ENCODE results near the gene S100A10.

S100A10 gene

DNA sequence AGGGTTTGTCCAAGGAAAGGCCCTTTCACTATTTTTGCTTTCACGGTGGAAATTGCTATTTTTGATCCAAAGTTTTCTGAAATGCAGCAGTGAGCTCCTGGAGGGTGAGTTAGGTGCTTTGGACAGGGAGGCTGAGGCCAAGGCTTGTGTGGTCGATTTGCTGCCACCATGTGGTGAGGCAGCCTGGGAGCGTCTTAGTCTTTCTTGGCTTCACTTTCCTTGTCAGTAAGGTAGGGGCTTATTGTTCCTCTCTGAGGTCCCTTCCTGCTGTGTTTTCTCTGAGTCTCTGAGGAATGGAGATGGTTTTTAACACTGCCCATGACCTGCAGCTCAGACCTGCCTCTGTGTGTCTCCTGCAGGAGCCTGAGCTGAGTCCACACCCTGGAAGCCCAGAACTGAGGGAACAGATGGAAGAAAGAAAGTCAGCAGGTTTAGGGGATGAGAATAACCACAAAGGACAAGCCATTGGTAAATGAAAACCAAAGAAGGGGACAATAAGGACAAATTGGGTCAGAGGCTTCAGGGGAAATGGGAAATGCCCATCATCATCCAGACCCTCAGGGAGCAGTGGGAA, 20.1 kb upstream of the S100A10 start:
- peak in 3 of 51 donors; percentile 2 to 6 (median 5) for DNase-seq

DNA sequence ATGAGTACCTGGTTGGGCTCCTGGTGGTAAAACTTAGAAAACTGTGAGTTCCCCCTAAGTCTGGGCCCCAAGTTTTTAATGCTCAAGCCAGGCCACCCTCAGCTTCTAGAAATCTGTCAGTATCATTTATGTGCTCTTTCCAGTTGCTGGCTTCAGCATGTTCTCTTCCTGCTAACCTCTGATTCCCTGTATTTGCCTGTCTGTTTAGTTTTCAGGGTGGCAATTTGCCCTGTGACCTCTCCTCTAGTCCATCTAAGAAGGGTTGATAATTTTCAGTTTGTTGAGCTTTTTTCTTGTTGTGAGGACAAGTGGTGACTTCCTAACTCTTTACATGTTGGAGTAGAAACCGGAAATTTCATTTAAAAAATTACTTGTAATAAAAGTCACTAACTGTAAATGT, 16.0 kb upstream of the S100A10 start:
- no peak for DNase-seq

DNA sequence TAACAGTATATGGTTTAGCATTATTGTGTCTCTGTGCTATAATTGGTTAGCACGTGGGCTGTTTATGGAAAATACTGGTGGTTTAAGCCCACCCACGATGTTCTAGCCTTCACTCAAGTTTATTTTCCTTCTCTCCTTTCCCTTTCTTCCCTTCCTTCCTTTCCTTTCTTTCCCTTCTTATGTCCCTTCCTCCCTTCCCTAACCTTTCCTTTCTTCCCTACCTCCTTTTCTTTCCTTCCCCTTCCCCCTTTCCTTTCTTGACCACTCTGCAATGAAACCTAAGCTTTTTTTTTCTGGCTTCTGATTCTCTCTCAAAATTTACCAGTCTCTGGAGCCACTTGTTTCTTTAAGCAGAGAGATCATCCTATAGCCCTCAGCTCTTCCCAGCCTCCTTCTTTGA, 13.4 kb upstream of the S100A10 start:
- DNase-seq = no peak

DNA sequence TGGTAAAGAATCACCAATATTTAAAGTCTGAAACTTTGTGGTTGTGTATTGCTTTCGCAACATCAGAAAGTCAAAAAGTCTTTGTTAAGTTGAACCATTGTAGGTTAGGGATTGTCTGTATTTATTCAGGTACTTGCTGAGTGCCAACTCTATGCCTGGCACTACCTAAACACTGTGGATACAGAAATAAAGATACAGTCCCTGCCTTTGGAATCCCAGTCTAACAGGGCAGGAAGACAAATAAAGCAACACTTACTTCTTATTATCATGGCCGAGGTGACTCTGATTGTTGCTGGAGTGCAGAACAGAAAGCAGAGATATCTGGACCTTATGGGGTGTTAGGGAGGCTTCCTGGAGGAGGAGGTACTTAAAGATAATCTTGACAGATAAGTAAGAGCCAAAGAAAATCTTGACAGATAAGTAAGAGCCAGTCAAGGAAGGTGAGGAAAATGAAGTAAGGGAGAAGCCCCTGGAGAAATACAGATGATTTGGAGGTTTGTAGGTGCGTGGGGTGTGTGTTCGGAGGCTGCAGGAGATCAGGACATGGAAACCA, 11.8 kb upstream of the S100A10 start:
- DNase-seq = no peak

DNA sequence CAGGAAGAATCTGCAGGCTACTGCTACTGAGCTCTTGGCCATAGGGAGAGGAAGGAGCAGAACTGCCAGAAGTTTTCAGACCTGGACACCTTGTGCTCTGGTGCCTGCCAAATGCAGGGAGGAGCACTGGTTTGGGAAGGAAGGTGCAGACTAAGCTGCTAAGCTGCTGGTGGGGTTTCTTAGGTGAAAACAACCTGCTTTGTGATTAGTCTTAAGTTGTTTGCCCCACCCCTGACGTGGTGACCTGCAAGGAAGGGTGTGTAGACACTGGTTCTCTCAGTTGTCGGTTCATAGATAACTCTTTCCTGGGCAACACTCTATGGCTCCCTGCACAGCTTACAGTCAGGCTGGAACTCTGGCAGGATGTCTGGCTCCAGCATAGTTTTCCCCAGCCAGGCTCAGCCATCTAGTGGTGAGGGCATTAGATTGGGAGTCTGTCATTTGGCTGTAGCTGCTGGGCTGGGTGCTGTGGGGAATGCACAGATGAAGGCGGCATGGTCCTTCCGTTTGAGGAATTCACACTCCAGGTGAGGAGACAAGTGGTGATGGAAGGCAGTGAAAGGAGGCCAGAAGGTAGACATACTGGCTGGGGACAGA, 10.3 kb upstream of the S100A10 start:
- no peak for DNase-seq

DNA sequence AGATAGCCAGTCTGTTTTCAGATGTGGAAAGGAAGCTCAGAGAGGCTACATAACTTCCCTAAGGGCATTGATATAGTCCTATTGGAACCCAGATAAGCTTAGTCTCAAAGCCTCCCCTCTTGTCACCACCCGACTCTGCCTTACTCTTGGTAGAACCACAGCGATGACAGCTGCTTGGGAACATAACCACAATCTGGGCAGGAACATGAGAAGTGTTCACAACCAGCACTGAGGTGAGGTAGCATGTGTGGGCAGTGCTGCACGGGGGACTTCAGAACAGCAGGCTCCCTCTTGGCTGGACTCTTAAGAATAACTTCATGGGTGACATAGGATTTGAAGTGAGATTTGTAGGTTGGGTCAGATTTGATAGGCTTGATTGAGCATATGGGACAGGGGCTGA, 9.3 kb upstream of the S100A10 start:
- peak in 1 of 51 donors; percentile 6 for DNase-seq

DNA sequence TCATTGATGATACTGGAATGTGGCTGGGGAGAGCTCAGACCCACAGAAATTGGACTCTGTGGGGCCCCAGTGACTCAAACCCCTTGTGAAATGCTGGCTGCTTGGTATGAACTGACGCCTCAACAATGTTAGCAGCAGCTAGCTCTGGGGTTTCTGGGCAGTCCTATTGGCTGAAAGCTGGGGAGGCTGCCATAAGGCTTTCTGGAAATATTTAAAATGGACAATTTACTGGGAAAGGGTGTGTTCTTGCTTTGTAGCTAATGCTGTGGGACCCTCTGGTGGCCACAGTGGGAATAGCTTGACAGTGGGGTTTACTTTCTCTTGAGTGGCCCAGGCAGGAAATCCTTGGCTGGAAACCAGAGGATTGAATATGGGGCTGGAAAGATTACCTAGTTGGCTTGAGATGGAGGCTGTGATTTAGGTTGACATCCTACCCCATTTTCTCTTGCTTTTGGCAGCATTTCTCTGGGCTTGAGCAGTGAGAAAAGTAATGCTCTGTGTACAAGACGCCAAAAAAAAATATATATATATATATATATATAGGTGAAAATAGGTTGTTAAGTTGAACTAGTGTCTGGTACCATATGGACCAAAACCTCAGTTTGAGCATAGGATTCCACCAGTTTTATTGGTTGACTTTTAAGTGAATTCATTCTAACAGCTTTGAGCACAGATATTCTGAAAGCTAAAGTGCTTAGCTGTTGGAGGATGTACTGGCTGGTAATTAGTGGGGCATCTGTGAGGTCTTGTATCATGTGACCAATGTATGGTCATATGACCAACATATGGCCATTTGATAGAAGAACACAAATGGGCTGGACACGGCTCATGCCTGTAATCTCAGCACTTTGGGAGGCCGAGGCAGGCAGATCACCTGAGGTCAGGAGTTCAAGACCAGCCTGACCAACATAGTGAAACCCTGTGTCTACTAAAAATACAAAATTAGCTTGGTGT, 8.2 kb upstream of the S100A10 start:
- DNase-seq = peak in 44 of 51 donors; percentile 8 to 84 (median 48)

DNA sequence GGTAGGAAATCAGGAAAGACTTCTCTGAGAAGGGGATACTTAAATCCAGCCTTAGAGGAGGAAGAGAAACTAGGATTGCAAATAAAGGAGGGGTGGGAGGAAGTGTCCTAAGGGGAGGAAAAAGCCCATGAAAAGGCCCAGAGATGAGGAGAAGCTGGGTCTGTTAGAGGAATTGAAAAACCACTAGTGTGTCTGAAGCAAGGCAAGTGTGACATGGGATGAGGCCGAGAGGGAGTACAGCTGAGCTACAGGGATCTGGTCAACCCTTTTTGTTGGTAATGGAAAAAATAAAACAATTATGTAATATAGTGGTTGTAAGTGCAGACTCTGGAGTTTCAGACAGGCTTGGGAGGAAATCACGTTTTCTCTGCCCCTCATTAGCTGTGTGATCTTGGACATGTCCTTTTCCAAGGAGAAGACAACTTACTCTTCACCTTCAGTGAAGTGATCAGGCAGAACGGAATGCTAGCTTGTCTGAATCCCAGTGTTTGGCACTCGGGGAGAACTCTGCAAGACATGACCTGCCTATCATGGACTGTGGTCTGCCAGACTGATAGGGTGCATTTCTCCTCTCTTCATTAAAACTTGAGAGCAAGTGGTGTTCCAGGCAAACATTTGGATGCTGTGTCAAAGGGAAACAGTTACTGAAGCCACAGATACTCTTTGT, 7.4 kb upstream of the S100A10 start:
- DNase-seq = no peak

DNA sequence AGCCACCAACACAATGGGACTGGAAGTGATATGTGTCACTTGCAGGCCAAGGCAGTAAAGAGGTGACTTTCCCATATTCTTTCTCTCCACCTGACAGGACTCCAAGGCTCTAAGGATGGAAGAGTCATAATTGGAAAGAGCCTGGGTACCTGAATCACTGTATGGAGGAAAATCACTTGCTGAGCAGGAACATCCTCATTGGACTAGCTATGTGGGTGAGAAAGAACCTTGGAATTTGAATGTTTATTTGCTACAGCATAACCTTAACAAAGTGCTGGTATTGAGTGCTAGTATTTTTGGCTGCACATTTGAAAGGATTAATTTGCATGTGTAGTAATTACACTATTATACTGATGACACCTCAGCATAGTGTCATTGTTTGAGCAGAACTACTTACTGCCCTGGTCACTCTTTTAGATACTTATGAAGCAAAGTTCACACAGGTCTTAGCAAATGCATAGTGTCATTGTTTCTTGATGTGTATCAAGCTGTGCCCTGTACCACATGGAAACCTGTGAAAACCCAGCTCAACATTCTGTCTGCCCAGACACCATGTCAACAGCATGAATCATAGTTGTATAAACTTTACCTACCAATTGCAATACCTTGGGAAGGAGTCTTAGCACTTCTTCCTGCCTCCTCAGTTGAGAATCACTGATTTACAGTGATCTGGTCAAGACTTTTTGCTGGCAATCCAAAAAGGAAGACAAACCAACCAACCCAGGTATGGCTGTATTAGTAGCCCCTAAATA, 5.1 kb upstream of the S100A10 start:
- no peak for DNase-seq

DNA sequence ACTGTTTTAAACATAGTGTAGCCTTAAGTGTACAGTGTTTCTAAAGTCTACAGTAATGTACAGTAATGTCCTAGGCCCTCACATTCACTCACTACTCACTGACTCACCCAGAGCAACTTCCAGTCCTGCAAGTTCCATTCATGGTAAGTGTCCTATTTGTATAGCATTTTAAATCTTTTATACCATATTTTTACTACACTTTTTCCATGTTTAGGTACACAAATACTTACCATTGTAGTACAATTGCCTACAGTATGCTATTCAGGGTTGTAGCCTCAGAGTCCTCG, 3.6 kb upstream of the S100A10 start:
- no peak for DNase-seq

DNA sequence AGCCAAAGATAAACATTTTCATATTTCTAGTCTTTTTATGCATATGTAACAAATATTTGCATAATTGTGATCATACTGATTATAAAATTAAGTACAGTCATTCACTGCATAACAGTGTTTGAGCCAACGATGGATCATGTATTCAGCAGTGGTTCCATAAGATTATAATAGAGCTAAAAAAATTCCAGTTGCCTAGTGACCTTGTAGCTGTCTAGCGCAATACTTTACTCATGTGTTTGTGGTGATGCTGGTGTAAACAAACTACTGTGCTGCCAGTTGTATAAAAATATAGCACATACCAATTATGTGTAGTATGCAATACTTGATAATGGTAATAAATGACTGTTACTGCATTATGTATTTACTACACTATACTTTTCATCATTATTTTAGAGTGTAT, 2.1 kb upstream of the S100A10 start:
- DNase-seq = no peak

DNA sequence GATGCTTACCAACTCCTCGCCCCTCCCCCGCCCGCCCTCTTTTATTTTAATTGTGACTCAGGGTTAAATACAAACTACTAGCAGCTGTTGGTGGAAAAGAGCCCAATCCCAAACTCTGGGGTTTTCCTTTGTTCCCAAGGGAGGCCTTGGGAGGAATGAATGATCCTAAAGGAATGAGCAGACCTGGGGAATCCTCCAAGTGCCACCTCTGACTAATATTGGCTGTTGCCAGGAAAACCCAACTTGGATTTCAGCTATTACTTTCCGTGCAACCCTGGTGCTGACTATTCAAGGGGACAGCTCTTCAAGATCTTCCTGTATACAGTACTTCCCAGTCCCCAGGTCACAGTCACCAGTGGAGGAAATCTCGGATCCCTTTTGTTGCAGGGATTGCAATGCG, 1.3 kb upstream of the S100A10 start:
- peak in 1 of 51 donors; percentile 24 for DNase-seq

DNA sequence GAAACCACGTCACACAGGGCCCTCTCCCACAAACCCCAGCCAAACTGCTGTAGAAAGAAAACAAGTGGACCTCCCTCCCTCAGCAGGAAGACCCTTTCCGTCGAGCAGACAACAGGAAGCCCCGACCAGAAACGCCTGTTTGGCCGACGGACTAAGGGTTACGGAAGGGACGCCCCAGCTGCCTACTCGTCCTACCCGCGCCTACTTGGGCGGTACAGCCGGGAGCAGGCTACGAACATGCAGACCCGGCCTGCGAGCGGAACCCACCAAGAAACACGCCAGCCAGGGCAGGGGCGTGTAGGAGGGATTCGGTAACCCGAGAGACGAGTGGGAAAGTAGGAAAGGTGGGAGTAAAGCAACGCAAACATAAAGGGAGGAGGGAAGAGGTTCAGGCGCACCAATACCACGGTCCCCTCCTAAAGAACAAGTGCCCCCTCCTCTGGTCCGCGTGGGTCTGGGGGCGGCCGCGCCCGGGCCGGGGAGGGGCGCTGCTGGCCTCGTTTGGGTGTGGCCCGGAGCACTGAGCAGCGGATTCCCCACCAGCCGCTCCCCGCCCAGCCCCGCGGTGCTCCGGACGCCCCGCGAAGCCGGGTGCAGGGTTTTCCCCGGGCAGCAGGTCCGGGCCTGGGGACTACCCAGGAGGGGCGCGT, 450 bp downstream of the S100A10 start:
- DNase-seq = no peak

DNA sequence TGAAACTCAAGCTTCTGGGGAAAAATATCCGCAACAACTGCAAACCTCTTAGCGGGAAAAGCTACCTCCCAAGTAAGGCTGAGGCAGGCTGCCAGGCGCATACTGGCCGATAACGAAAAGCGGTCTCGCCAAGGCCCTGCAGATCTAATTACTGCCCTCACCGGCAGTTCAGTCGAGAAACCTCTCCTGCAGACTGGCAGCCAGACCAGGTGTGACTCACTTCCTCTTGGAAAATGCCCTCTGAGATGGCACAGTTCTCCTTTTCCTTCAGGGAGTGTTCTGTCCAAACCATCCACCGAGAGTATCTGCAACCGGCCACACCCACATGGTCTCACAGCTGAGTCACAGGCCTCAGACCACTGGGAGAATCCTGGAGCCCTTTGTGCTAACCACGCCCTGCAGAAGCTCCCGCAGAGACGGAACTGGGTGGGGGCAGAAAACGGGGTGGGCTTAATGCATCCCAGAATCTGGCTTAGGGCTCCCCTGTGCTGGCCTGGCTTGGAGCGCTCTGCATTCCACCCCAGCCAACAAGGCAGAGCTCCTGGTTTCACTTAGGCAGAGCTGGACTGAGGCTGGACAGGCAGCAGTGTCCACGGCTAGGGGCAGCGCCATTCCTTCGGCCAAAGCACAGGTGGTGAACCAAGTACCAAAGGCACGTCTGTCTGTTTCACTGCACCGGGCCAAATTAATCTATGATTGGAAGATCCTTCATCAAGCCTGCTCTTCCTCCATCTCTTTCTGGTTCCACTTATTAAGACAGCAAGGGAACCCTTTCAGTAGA, 1.2 kb downstream of the S100A10 start:
- DNase-seq = peak in 4 of 51 donors; percentile 10 to 55 (median 26)

DNA sequence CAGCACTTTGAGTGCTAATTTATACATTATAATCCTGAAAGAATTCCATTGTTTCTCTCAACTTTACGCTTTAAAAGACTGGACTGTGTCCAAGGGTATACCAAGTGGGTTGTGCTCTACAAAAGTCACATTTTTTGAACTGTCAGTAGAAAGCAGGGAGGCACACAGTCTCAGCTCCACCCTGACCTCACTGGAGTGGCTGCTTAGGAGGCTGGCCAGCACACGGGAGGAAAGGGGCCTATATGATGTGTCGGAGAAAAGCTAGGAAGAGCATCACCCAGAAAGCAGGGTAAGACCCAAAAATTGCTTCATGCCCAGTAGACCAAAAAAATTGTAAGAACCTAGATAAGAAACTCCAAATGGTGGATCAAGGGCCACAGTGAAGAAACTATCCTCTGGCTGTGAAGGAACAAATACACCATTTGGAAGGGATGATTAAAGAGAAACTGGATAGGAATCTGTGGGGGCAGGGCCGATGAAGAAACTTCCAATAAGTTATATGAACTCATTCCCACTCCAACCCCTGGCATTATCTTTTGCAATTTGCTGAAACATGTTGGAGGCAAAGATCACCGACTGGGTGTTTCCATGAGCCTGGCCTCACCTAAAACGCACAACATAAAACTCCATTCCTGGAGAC, 1.9 kb downstream of the S100A10 start:
- no peak for DNase-seq

DNA sequence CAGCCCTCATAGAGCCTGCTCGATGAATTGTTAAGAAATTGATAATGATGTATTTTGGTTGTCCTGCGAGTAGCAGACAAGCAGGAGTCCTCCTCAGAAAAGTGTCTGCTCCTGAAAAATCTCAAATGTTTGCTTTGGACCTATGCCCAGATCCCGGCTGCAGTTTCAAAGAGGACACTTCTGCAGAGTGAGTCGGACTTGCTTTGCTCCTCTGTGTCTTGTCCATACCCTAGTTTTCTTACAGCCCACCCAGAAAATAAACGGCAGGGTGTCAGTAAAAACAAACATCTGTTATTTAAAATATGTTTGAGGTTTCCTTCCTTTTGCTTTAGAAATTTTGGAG, 2.8 kb downstream of the S100A10 start:
- DNase-seq = peak in 3 of 51 donors; percentile 6 to 11 (median 9)

DNA sequence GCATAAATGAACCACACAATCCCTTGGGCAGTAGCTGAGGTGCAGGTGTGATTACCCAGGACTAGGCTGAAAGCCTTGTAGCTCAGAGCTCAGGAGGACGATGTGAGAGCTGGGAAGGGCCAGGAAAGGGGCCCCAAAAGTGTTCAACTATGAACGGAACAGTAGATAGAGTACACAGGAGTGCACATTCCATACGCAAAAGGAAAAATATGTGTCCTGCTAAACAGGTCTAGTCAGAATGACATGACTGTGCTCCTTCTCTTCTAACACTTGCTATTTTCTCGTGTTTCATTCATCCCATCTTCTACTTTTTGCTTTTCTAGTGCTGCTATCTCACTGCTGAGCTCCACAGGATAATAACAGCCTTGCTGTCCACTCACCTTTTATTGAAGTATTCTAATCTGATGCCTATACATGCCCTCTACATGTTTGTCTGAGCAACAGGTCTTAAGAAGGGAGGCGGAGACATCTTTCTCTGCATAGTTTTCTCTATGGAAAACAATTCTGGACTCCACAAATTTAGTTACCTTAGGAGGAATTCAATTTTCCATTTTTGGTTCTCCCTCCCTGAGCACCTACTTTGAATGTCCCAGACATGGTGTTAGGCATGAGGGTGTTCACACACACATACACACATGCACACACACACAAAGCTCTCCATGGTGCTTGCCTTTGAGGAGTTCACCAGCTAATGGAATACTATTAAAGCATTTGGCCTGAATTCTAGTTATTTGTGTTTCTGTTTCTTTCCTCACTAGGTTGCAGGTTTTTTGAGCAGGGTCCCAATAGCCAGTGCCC, 3.4 kb downstream of the S100A10 start:
- no peak for DNase-seq

DNA sequence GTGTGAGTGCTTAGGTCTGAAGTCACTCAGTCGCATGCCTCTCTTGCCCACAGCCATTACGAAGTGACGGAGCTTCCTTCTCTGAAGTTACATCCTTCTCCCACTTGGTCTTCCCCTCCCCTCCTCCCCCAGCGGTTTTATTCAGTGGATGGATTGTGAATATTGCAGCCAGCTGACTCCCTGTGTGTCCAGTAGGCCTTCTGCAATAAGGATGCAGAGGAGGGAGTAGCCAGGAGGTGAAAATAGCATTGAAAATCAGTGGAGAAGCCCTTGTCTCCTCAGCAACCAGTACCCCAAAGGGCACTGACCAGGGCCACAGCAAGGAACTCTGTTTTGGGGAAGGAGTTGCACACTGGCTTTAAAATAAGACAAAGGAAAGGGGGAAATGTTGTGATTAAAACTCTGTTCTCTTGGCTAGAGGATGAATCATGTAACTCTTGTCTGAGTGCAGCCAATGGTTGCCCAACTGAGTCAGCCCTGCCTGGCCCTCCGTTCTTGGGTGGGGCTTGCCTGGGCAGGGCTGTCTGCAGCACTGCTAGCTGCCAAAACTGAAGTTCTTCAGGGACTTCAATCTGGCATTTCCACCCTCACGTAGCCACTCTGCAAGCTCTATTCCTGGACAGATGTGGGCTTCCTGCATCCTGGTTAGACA, 4.3 kb downstream of the S100A10 start:
- peak in 5 of 51 donors; percentile 4 to 46 (median 16) for DNase-seq
